K562 (cell line): ENCODE results near the gene ATP2B1. TPM values are rescaled to one million over a fixed set of nuclear protein-coding genes. Genes with fewer than 3 reads are reported as not detected.

ENCODE experiments used
- ARID2 ChIP-seq: fragments of 450-650 bp; IDR thresholded peaks from 2 replicates; pipeline ENCODE4 v1.6.1; 2017; ENCODE audit warnings: antibody characterized with exemption, mild to moderate bottlenecking
- CREM ChIP-seq: IDR thresholded peaks from 2 replicates; pipeline ENCODE4 v1.6.1; 2014; ENCODE audit warnings: antibody characterized with exemption, low read depth
- CTCF ChIP-seq, 3 experiments: IDR thresholded peaks in 2 of 3; conservative IDR thresholded peaks in 1 of 3; 2 replicates each; pipeline ENCODE4 v1.5.1; 2011 to 2012; ENCODE audit warnings: low read length in 3 of 3, mild to moderate bottlenecking in 3 of 3, control low read depth in 2 of 3, improper control_type of control experiment in 1 of 3, inconsistent platforms in 1 of 3, low read depth in 1 of 3, mixed read lengths in 1 of 3, moderate library complexity in 1 of 3; ENCODE audit not compliant: insufficient read depth in 2 of 3
- KDM5B ChIP-seq: fragments of 200-600 bp; sonication (generic); IDR thresholded peaks from 2 replicates; pipeline ENCODE4 v1.6.1; 2012; ENCODE audit warnings: low read depth, mild to moderate bottlenecking, moderate library complexity, low read length, control low read depth, inconsistent platforms; ENCODE audit not compliant: insufficient replicate concordance
- MCM2 ChIP-seq: fragments of 450-650 bp; IDR thresholded peaks from 2 replicates; pipeline ENCODE4 v1.6.1; 2017; ENCODE audit warnings: low read depth, mild to moderate bottlenecking
- MEF2D ChIP-seq: conservative IDR thresholded peaks from 2 replicates; pipeline ENCODE4 v1.6.1; 2016; ENCODE audit warnings: low read depth, missing genetic modification characterization, missing compliant biosample characterization
- PHTF2 ChIP-seq: fragments of 250-450 bp; sonication (Bioruptor Pico); IDR thresholded peaks from 2 replicates; pipeline ENCODE4 v1.5.0; 2021; ENCODE audit warnings: mild to moderate bottlenecking
- SIN3B ChIP-seq: fragments of 450-650 bp; IDR thresholded peaks from 2 replicates; pipeline ENCODE4 v1.6.1; 2017; ENCODE audit warnings: low read depth, mild to moderate bottlenecking, moderate library complexity
- TCF7L2 ChIP-seq: fragments of 150-350 bp; IDR thresholded peaks from 2 replicates; pipeline ENCODE4 v1.6.1; 2016; ENCODE audit warnings: low read depth, mild to moderate bottlenecking, low read length, moderate library complexity
- ZNF717 ChIP-seq: fragments of 250-450 bp; sonication (Bioruptor Pico); IDR thresholded peaks from 2 replicates; pipeline ENCODE4 v1.5.0; 2021
- ZNF766 ChIP-seq: fragments of 200-800 bp; sonication (Bioruptor generic); conservative IDR thresholded peaks from 2 replicates; pipeline ENCODE4 v1.6.1; 2016; ENCODE audit warnings: missing genetic modification characterization, missing compliant biosample characterization
- polyA plus RNA-seq, 8 experiments: library from polyadenylated mRNA; depleted of rRNA in 4 of 8; stranded (reverse) in 5 of 8; unstranded in 3 of 8; fragments of >200 nt; fragmentation: Nextera tagmentation in 2 of 8; fragmentation: Illumina TruSeq in 1 of 8; extraction: Ambion mirVana in 2 of 8; extraction: Trizol in 1 of 8; gene quantifications; 2 replicates each; pipeline versions ENCODE4 v1.2.1 to v1.2.3, GENCODE V29; 2011 to 2014; ENCODE audit warnings: inconsistent platforms in 1 of 8, missing spikeins in 1 of 8
- total RNA-seq, 7 experiments: library from RNA; depleted of rRNA in 6 of 7; stranded (reverse); fragments of >200 nt in 6 of 7; fragmentation: Illumina TruSeq in 2 of 7; extraction: Trizol in 2 of 7; gene quantifications; 2 replicates each; pipeline versions ENCODE4 v1.2.1 to v1.2.3, GENCODE V29; 2011 to 2021; ENCODE audit warnings: low replicate concordance in 1 of 7
- TF ChIP-seq, protein P1 (sequence below), 2 experiments: fragments of 200-800 bp in 1 of 2; sonication (Bioruptor generic) in 1 of 2; sonication (generic) in 1 of 2; formaldehyde crosslinking in 1 of 2; IDR thresholded peaks in 1 of 2; conservative IDR thresholded peaks in 1 of 2; 2 replicates each; pipeline versions ENCODE4 v1.5.0 to v1.6.1; 2016 to 2020; ENCODE audit warnings: missing compliant biosample characterization in 1 of 2, missing genetic modification characterization in 1 of 2, missing genetic modification reagents in 1 of 2
- TF ChIP-seq, protein P2 (sequence below): fragments of 450-650 bp; formaldehyde crosslinking; IDR thresholded peaks from 2 replicates; pipeline ENCODE4 v1.4.0; 2020; ENCODE audit warnings: mild to moderate bottlenecking, moderate library complexity

Gene ATP2B1
- total and polyA plus RNA-seq, 9 of the 15 experiments (the other 6 are each of a cell fraction or from before 2014, with no cell fraction given) = 8.6 to 39.0 (median 27.8) TPM

DNA sequence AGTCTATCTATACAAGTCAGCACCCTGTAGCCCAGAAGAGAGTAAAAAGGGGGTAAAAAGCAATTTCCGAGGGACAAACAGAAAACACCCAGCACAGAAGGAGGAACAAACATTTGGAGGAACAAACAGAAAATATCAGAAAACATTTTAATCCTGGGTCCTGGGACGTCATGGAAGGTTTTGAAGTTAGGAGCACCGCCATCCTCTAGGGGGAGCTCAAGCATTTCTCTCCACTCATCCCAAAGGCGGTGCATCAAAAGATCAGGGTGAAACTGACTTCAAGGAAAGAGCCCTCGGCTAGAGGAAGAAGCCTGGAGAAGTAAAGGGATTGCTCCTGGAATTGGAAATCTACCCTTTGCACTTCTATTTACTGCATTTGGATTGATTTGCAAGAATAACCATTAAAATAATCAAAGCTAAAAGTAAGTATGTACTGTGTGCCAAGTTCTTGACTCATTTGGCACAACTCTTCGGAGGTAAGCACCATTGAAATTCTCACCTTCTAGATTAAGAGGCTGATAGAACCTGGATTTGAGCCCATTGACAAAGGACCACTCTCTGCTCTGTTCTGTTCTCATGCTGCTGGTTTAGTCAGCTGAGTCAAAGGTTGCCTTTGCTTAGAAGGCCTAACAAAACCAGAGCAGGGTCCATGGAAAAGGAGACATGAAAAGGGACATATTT, 165.6 kb downstream of the ATP2B1 start (continued):
- TF ChIP-seq, protein P1, sequence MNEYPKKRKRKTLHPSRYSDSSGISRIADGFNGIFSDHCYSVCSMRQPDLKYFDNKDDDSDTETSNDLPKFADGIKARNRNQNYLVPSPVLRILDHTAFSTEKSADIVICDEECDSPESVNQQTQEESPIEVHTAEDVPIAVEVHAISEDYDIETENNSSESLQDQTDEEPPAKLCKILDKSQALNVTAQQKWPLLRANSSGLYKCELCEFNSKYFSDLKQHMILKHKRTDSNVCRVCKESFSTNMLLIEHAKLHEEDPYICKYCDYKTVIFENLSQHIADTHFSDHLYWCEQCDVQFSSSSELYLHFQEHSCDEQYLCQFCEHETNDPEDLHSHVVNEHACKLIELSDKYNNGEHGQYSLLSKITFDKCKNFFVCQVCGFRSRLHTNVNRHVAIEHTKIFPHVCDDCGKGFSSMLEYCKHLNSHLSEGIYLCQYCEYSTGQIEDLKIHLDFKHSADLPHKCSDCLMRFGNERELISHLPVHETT (CRISPR knock-in tag; conservative IDR thresholded peaks at IDR 0.05 in 1 of 2, IDR thresholded peaks at IDR 0.05 in 1 of 2) = no peak
- TF ChIP-seq, protein P2, sequence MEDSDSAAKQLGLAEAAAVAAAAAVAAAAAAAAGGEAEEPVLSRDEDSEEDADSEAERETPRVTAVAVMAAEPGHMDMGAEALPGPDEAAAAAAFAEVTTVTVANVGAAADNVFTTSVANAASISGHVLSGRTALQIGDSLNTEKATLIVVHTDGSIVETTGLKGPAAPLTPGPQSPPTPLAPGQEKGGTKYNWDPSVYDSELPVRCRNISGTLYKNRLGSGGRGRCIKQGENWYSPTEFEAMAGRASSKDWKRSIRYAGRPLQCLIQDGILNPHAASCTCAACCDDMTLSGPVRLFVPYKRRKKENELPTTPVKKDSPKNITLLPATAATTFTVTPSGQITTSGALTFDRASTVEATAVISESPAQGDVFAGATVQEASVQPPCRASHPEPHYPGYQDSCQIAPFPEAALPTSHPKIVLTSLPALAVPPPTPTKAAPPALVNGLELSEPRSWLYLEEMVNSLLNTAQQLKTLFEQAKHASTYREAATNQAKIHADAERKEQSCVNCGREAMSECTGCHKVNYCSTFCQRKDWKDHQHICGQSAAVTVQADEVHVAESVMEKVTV (CRISPR knock-in tag) = peak; percentile 90
- 0 out of 2 replicates have a peak, but pooled peaks have one; percentile 5 for TF ChIP-seq ZNF766
- peak; percentile 82 for TF ChIP-seq ARID2
- TF ChIP-seq MEF2D (tag) = no peak
- no peak for TF ChIP-seq KDM5B
- TF ChIP-seq ZNF717 (CRISPR knock-in tag) = no peak
- no peak for TF ChIP-seq SIN3B
- peak; percentile 78 for TF ChIP-seq TCF7L2
- no peak for TF ChIP-seq PHTF2 (CRISPR knock-in tag)
- TF ChIP-seq CREM = peak; percentile 63
- TF ChIP-seq CTCF (IDR thresholded peaks at IDR 0.05 in 2 of 3, conservative IDR thresholded peaks at IDR 0.05 in 1 of 3; ENCODE audit: insufficient read depth in 2 of 3, low read depth in 1 of 3, low read length in 3 of 3) = peak; percentile 77 to 92 (median 84)
- TF ChIP-seq MCM2 = no peak
- TF ChIP-seq, all 486 proteins: peak for 22
